ENCODE measurements around the gene PRIM1.

GRCh38 chr12:56682323-56682722 lies 69.8 kb downstream of the PRIM1 start:
- TF ChIP-seq YY1 (IDR thresholded peaks at IDR 0.05; ENCODE audit: insufficient read depth, insufficient read length) = no peak
- TF ChIP-seq ZNF274 (IDR thresholded peaks at IDR 0.05; ENCODE audit: low read depth, low read length) = no peak
